AG08395 (cell line): ENCODE measurements around the gene UVSSA.
A peak's percentile ranks its signal among the peaks of the same experiment; 100 is the strongest.

ENCODE experiments used
- DNase-seq: peaks from one replicate; pipeline ENCODE4 v3.0.0; 2012; ENCODE audit warnings: mixed read lengths, low spot score

Gene UVSSA

DNA sequence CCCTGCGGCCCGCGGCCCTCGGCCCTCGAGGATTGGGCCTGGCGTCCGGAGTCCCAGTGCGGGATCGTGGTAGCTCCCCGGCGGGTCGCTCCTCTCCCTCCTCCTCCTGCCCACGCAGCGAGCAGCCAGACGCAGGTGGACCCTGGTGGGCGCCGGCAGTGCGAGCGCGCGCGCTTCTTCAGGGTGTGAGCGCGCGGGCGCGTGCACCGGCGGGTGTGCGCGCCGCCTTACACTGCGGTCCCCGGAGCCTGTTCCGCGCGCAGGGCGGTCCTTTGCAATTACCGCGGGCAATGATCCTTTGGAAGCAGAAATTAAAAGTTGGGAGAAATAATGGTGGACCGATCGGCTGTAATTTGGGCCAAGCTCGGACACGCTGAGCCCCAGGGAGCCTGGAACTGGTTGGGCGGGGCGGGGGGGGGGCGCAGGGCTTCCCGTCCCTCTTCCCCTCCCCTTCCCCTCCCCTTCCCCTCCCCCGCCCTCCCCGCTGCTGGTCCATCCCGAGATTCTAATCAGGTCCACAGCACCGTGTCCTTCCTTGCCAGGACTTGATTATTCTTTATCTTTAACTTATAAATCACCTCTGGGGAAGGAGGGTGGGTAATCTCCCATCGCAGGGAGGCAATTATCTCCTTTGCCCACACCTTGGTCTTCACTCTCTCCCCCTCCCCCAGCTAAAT lies 60.8 kb downstream of the UVSSA start:
- no peak for DNase-seq

DNA sequence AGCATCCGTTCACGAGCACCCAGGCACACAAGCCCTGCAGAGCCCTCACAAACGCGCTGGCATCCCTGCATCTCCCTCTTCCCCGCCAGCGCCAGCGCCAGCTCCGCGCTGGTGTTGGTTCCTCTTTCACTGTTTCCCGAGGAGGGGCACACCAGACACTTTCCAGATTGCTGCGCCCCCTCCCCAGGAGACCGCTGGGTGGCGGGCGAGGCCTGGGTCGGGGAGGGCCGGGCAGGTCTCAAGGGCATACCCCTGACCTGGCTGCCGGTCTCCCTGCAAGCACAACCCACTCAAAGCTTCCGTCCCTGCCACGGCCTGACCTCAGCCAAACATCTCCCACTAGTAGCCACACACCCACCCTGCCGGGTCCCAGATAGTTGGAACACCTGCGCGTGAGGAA lies 61.4 kb downstream of the UVSSA start:
- no peak for DNase-seq

DNA sequence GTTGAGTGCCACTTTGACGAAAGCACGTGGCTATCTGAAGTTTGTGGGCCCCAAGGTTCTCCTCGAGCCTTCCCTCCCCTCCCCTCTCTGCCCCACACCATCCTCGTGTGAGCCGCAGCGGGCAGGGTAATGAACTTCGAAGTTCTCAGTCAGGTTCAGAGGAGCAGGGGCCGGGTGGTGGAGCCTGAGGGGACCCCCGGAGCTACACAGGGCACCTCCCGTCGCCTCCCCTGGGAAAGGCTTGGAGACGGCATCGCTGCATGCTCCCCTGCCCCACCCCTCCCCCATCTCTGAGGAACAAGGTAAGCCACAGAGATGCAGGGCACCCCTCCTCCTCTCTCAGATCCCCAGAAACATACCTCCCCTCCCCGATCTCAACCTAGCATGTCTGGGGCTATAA lies 62.1 kb downstream of the UVSSA start:
- no peak for DNase-seq

DNA sequence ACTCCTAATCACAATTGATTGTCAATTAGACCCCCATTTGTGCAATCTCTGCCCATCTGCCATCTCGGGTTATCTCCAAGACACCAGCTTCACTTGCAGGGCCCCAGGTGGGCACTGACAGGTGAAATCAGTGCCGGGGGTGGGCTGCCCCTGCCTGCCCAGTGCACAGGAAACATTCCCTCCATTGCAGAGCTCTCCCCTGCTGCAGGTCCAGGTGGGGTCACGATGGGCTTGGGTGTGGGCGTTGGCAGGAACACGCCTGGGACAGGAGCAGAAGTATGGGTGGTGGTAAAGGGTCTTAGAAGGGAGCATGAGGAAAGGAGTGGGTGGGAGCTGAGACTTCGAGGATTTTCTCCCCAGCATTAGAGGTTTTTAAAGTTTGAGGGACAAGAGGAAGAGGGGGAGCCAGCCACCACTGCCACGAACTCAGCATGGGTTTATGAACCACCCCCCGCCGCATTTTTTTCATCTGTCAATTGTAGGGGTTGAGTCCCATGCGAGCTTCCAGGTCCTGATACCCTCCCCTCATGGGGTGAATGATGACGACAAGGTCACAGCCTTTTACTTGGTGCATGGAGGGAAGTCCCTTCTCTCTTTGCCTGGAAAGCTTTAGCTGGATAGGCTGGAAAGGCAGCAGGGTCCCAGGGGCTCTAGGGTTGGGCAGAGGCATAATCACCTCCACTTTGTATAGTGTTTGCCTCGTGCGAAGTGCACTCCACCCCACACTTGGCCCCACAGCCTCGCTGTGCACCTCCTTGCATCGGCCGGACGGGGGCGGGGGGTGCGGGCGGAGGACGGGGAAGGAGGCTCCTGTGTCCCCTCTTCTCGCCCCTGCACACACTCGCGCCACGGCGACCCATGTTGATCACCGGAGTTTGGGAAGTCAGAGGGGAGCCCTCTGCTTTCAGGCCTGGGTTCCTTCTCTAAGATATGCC lies 62.8 kb downstream of the UVSSA start:
- DNase-seq: no peak

DNA sequence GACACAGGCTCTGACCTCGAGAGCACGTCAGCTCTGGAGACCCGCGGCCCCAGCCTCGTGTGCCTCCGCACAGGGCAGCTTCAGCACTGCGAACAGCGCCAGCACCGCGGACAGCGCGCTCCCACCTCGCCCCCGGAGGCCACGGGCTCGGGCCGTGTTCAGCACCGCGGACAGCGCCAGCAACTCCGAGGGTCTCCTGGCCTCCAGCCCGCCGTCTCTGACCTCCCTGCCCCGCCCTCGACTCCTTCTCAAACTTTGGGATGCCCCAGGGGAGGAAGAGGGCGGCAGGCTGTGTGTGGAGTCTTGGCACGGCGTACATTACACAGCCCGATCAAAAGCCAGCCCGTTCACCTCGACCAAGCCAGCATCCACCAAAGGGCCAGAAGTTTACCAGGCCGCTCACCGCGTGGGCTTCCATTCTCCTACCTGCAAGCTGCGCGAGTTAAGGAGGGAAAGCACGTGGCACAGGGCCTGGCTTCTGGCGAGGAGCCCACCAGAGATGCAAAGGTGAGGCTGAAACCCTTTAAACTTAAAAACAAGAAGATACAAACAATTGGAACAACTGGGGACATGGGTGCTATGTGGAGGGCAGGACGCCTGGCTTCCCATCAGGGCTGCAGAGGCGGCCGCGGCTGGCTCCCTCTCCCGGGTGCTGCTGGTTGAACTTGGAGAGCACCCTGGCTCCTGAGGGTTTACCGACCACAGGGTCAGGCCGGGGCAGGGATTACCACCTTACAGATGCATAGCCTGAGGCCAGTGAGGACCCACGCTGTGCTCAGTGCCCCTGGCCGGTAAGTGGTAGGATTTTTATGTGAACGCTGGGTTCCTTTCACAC lies 63.7 kb downstream of the UVSSA start:
- DNase-seq: peak; percentile 67

DNA sequence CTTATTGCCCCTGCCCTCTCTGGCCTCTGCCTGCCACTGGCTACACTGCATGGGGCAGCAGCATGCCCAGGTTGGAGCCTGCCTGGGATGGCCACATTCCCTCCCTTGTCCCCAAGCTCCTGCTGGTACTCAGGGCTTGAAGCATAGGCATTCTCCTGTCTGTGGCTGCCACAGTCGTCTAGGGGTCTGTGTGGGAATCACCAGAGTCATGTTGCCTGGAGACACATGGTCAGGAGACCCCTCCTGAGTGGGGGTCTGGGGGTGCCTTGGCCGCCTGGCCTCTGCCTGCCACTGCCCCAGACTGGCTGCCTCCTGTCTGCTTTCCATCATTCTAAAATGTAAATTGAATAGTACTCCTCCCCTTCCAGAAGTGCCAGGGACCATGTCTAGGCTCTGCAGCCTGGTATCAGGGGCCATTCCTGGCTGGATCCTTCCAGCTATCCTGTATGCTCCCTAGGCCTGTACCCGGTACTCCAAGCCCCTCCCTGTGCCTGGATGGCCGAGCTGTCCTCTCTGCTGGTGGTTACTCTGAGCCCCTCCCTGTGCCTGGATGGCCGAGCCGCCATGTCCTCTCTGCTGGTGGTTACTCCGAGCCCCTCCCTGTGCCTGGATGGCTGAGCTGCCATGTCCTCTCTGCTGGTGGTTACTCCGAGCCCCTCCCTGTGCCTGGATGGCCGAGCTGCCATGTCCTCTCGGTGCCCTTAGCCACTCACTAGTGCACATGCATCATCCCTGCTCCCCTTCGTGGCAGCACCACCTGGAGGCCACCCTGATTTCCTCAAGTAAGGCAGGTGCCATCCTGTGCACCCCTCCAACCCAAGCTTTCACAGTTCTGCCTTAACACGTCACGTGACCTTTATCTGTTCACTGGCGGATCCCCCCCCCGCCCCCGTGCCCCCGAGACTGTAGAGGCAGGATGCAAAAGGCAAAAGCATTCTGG lies 64.7 kb downstream of the UVSSA start:
- no peak for DNase-seq

DNA sequence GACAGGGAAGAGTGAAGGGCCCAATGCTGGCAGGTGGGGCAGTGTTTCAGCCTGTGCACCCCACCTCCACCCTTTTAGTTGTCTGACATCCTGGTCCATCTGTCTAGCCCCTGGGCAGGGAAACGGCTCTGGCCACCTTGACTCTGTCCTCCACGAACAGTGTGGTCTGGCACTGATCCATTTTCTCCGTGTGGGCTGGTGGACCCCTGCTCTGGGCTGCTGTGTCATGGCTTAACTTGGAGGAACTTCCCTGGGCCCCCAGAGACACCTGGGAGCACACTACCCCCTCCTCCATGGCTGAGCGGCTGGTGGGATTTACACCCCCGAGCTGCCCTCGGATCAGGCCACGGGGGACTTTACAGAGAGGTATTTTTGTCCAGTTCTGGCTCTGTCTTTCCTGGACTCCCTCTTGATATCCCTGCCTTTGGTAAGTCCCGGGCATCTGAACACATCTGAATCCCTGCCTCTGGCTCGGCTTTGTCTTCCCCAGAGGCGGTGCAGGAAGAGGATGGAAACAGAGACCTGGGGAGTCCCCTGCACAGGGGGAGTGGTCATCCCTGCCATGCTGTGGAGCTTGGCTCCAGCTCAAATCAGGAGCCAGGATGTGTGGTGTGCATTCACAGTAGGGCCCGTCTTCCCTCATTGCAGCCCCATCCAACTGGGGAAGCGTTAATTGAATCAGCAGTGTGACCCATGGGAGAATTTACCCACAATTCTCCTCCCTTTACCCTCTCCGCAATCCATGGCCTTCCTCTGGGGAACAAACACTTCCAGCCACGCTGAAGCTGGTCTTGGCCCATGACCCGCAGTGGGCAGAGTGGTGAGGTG lies 65.6 kb downstream of the UVSSA start:
- no peak for DNase-seq

DNA sequence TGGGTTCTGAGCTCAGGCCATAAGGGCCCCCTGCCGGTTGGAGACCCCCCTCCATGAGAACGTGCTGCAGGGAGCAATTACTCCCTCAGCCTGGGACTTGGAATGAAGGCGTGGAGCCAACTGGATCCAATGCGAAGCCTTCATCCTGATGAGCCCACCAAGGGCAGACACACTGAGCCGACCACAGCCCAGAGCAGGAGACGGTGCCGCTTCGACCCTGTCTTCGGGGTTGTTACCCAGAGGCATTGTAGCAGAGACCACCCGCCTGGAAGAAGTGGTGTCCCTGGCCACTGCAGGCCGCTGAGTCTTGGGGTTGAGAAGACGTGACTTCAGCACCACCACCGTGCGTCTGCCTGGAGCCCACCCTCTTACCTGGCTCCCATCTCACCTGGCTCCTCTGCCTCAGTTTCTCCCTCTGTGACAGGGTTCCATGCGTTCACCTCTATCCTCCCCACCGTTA lies 66.2 kb downstream of the UVSSA start:
- no peak for DNase-seq

DNA sequence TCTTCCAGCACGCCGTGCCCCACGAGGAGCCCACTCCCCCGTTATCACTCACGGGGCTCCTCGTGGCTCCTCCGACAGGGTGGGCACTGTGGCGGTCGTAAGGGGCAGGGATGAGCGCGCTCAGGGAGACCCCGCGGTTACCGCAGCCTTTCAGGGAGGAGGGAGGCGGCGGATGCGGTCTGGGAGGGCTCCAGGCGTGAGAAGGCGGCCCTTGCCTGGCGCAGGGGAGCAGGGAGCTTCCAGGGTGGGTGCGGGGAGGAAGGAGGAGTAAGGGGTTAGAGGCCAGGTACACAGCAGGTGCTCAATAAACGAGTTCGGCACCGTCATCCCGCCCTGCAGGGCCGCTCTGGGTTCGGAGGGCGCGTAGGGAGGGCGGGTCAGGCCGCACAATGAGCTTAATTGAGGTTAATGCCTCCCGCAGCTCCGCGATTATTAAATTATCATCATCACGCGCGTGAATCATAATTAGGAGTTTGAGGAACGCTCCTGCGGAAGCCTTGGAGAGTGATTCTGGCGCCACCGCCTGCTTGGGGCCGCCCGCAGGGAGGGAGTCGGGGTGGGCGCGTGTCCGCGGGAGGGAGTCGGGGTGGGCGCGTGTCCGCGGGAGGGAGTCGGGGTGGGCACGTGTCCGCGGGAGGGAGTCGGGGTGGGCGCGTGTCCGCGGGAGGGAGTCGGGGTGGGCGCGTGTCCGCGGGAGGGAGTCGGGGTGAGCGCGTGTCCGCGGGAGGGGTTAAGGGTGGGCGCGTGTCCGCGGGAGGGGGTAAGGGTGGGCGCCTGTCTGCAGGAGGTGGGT lies 66.9 kb downstream of the UVSSA start:
- DNase-seq: no peak

DNA sequence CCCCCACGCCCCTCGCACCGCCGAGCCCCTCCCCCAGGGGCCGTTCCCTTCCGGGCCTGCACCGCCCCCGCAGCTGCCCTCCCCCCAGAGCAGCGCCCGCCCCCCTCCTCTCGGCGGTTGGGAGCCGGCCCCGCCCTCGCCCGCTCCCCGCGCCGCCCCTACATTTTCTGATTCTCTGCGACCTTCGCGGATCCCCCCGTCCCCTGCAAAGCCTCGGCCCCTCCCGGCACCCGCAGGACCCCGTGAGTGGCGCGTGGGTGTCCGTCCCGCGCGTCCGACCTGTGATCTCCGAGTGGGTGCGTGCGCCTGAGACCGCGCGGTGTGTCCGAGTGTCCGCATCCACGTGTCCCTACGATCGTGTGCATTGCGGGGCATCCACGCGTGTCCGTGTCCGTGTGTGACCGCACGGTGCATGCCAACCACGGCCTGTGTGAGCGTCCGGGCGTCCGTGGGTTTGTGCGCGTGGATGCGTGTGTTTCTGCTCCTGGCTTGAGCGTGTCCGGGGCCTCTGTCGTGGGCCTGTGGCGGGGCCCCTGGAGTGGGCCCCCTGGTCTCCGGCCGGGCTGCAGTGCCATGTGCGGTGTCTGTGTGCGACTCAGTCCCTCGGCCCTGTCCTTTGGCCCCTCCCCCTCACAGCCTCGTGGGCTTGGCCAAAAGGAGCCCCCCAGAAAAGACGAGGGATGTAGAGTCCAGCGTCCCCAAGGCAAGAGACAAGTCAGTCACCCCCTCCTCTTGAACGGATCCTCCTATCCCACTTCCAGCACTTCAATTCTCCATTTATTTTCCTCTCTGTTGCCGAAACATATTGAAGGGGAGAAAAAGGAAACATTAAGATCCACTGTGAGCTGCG lies 68.0 kb downstream of the UVSSA start:
- DNase-seq: no peak

DNA sequence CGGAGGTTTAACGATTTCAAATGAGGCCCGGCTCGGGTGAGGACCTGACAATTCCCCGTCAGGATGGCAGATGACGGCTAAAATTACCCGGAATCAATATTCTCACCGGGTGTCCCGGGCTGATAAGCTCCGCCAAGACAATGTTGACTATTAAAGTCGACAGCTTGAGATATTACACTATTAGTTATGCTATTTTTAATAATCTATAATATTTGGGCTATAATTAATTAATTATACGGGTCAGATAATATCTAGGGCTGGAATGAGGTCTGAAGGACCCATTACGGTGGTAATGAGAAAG lies 68.6 kb downstream of the UVSSA start:
- DNase-seq: no peak

DNA sequence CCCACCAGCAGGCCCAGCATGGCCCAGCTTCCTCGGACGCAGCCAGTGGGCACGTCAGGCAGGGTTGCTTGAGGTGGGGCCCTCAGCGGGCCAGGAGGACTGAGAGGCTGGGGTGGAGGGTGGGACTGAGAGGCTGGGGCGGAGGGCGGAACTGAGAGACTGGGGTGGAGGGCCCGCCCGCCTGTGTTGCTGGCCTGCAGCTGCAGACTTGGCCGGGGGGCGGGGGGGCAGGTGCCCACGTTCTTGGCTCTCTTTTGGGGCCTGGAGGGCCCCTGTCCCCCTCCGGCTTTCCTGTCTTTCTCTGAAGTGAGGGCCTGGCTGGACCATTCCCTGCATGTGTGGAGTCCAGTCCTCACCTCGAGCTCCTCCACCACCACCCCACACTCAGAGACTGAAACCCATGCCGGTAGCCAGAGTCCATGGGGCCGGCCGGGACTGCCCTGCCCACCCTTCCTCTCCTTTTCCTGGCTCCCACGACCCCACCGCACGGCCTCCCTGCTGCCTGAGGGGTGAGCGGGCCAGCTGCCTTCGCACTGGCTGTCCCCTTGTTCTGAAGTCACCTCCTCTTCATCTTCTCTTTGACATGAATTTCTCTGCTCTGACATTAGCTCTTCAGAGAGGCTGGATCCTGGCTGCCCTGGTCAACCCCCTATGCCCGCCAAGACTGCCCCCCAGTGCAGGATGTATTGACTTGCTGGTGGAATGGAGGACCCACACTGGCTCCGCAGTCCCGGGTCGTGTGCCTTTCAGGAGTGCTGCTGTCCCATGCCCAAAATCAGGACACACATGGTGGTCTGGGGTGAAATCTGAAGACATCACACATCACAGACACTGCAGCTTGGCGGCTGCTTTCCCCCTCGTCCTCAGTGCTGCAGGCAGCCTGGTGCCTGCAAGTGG lies 69.3 kb downstream of the UVSSA start:
- no peak for DNase-seq

DNA sequence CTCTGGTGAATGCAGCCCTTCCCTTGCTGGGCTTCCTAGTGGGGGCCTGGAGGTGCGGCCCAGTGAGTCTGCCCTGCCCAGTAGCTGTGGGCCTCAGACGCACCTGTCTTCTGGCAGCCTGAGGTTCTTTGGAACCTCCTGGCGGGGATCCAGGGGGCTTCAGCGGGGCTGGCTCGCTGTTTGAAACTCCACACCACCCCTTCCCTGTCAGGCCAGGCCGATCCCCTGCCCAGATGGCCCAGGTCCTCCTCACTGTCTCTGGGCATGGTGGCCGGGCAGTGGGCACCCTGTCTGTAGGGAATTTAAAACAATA lies 69.9 kb downstream of the UVSSA start:
- no peak for DNase-seq

DNA sequence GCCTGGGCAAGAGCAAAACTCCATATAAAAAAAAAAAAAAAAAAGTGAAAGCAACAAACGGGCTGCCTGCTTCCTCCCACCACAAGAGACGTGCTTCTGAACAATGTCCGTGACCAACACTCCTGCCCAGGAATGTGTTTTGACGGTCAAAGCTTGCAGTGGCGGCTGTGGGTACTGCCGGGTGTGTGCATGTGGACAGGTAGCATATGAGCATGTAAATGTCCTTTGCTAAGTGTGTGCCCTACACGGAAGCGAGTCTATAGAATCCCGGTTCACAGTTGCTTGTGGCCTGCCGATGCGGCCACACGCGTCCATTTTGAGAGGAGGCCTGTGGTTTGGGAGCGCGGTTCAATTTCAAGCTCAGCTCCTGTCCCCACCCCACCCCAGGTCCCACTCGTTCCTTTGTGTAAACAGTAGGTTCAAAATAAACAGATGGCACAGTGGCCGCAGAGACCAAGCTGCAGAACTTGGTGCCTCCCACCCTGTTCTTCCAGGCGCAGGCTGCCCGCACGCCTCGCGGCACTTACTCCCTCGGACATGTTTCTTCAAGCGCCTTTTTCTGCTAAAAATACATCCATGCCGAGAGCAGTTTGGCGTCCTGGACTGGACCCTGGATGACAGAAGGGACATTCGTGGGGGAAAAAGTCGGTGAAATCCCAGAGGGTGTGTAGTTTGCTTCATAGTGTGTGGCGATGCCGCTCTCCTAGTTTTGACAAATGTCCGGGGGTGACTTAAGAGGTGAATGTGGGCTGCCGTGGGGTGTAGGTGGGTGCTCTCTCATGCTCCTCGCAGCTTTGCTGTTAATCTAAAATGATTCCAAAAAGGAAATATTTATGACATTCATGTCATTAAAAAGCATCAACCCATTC lies 70.7 kb downstream of the UVSSA start:
- DNase-seq: no peak

DNA sequence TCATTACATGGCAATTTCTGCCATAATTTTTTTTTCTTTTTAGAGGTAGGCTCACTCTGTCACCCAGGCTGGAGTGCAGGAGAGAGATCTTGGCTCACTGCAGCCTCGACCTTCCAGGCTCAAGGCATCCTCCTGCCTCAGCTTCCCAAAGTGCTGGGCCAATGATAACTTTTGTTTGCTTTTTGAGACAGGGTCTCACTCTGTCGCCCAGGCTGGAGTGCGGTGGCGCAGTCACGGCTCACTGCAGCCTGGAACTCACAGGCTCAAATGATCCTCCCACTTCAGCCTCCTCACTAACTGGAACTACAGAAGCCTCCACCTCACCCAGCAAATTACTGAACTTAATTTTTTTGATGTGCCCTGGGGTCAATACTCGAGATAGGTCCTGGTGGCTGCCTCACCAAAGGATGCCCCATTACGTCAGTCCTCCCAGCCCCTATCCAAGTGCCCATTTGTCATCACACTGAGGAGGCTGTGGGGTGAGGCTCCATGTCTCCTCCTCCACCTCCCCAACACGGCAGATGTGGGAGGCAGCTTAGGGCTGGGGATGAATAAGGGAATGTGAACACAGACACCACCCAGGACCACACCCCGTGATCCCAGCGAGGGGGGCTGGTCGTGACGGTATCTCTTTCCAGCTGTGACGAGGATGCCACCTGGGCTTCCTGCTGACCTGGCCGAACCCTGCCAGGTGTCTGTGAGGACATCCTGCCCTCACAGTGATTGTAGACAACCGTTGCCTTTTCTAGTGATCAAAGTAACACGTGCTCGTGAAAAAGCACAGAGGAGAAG lies 71.7 kb downstream of the UVSSA start:
- DNase-seq: no peak

DNA sequence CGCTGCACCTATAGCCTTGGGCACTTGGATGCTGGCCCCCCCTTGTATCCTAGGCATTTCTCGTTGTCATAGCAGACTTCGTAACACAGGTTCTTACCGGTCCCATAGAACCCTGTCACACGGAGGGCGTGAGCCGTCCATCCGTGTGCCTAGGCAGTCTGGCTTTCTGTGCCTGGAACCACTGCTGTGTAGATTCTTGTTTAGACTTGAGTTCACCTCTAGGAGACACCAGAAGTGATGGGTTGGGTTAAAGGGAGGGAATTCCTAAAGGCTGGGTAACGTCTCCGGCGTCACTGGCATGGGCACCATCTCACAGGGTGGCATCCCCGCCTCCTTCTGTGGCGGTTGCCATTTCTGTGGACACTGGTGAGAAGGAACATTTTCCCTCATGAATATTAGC lies 72.7 kb downstream of the UVSSA start:
- DNase-seq: no peak
